ENCODE measurements around the gene NF1.

Gene NF1

GRCh38 chr17:31400481-31400950 lies 305.7 kb downstream of the NF1 start:
- Histone ChIP-seq H3K27ac (ENCODE audit: low read length) (no peak overlapping the region), H3F3A (ENCODE audit: insufficient read depth, low read length) (no peaks in the 10 kb centered on the region), H3K4me1 (ENCODE audit: low read length) (no peaks in the 10 kb centered on the region), H2AFZ (ENCODE audit: low read length) (no peak overlapping the region), H3K9me2 (replicated peaks; ENCODE audit: insufficient read depth, low read length) (no peaks in the 10 kb centered on the region), H3K79me2 (ENCODE audit: low read length) (no peaks in the 10 kb centered on the region), H3K27me3 (replicated peaks; ENCODE audit: insufficient read depth, low read length) (peaks cover 11% of the 10 kb centered on the region), H3K4me3 (ENCODE audit: low read length) (no peak overlapping the region), H3K9ac (ENCODE audit: low read length) (no peak overlapping the region), H3K9me3 (replicated peaks; ENCODE audit: insufficient read depth, low read length) (no peaks in the 10 kb centered on the region), H4K20me1 (ENCODE audit: insufficient read depth, low read length) (no peaks in the 10 kb centered on the region), H3K36me3 (replicated peaks; ENCODE audit: insufficient read depth, low read length) (no peaks in the 10 kb centered on the region), H3K4me2 (ENCODE audit: low read depth, low read length) (no peak overlapping the region)
- no peak for DNase-seq
- TF ChIP-seq CTCF (IDR thresholded peaks at IDR 0.05; ENCODE audit: low read length) (no peak), EZH2phosphoT487 (IDR thresholded peaks at IDR 0.05; ENCODE audit: low read length) (no peak), EZH2 (optimal IDR thresholded peaks at IDR 0.05; ENCODE audit: low read depth, low read length) (no peak)

GRCh38 chr17:31401456-31402254 lies 306.9 kb downstream of the NF1 start:
- Histone ChIP-seq H3K79me2 (ENCODE audit: low read length) (no peaks in the 10 kb centered on the region), H3F3A (ENCODE audit: insufficient read depth, low read length) (no peaks in the 10 kb centered on the region), H3K4me1 (ENCODE audit: low read length) (no peaks in the 10 kb centered on the region), H3K27me3 (replicated peaks; ENCODE audit: insufficient read depth, low read length) (peaks cover 11% of the 10 kb centered on the region), H3K9ac (ENCODE audit: low read length) (no peak overlapping the region), H3K9me2 (replicated peaks; ENCODE audit: insufficient read depth, low read length) (no peaks in the 10 kb centered on the region), H2AFZ (ENCODE audit: low read length) (no peak overlapping the region), H4K20me1 (ENCODE audit: insufficient read depth, low read length) (no peaks in the 10 kb centered on the region), H3K4me3 (ENCODE audit: low read length) (no peak overlapping the region), H3K4me2 (ENCODE audit: low read depth, low read length) (no peak overlapping the region), H3K36me3 (replicated peaks; ENCODE audit: insufficient read depth, low read length) (no peaks in the 10 kb centered on the region), H3K9me3 (replicated peaks; ENCODE audit: insufficient read depth, low read length) (no peaks in the 10 kb centered on the region), H3K27ac (ENCODE audit: low read length) (no peak overlapping the region)
- DNase-seq, result no peak
- no peak for TF ChIP-seq EZH2phosphoT487 (IDR thresholded peaks at IDR 0.05; ENCODE audit: low read length)
- no peak for TF ChIP-seq CTCF (IDR thresholded peaks at IDR 0.05; ENCODE audit: low read length)
- no peak for TF ChIP-seq EZH2 (optimal IDR thresholded peaks at IDR 0.05; ENCODE audit: low read depth, low read length)

- DNase-seq, result no peak
- no peak overlapping the region for H2AFZ ChIP-seq (ENCODE audit: low read length)
- no peaks in the 10 kb centered on the region for H3F3A ChIP-seq (ENCODE audit: insufficient read depth, low read length)
- H3K27me3 ChIP-seq (replicated peaks; ENCODE audit: insufficient read depth, low read length), result peaks cover 11% of the 10 kb centered on the region
- no peaks in the 10 kb centered on the region for H3K36me3 ChIP-seq (replicated peaks; ENCODE audit: insufficient read depth, low read length)
- H3K9ac ChIP-seq (ENCODE audit: low read length), result no peak overlapping the region
- H3K27ac ChIP-seq (ENCODE audit: low read length), result no peak overlapping the region
- H4K20me1 ChIP-seq (ENCODE audit: insufficient read depth, low read length), result no peaks in the 10 kb centered on the region
- no peak overlapping the region for H3K4me3 ChIP-seq (ENCODE audit: low read length)
- no peak overlapping the region for H3K4me2 ChIP-seq (ENCODE audit: low read depth, low read length)
- TF ChIP-seq CTCF (IDR thresholded peaks at IDR 0.05; ENCODE audit: low read length) (no peak), EZH2 (optimal IDR thresholded peaks at IDR 0.05; ENCODE audit: low read depth, low read length) (no peak), EZH2phosphoT487 (IDR thresholded peaks at IDR 0.05; ENCODE audit: low read length) (no peak)
- no peaks in the 10 kb centered on the region for H3K9me2 ChIP-seq (replicated peaks; ENCODE audit: insufficient read depth, low read length)
- H3K79me2 ChIP-seq (ENCODE audit: low read length), result no peaks in the 10 kb centered on the region
- no peaks in the 10 kb centered on the region for H3K4me1 ChIP-seq (ENCODE audit: low read length)
- H3K9me3 ChIP-seq (replicated peaks; ENCODE audit: insufficient read depth, low read length), result no peaks in the 10 kb centered on the region
Observed at GRCh38 chr17:31404028-31404949, 309.5 kb downstream of the NF1 start.
